Right hindlimb (tissue), 1 donor: Measurements from ENCODE around the gene DHFR.
A peak's percentile ranks its signal among the peaks of the same experiment; 100 is the strongest.
"Not testable (repeated sequence)": the region's sequence is repeated elsewhere in the genome, so short reads cannot be mapped to it uniquely, and the experiment has no call there.

Source experiments
- DNase-seq: peaks from one replicate; pipeline ENCODE4 v3.0.0-alpha.2; 2018

The DHFR gene

DNA sequence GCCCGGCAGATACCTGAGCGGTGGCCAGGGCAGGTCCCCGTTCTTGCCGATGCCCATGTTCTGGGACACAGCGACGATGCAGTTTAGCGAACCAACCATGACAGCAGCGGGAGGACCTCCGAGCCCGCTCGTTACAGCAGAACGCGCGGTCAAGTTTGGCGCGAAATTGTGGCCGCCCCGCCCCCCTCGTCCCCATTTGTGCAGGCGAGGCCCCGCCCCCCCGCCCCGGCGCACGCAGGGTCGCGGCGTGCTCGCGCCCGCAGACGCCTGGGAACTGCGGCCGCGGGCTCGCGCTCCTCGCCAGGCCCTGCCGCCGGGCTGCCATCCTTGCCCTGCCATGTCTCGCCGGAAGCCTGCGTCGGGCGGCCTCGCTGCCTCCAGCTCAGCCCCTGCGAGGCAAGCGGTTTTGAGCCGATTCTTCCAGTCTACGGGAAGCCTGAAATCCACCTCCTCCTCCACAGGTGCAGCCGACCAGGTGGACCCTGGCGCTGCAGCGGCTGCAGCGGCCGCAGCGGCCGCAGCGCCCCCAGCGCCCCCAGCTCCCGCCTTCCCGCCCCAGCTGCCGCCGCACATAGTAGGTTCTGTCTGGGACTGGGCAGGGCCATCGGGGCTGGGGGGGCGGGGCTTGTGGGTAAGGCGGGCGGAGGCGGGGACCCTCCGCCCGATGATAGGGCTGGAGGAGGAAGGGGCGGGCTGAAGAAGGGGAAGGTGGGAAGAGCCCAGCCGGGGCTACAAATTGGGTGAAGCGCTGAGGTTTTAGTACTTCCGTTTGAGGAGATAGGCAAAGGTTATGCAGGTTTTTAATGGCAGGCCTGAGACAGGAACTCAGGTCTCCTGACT is at the start of gene DHFR, which contains the start of gene MSH3:
DHFR (minus strand) TSS at position 593 of the 840 bp plus-strand sequence; CDS start at position 99, 494 bp downstream.
MSH3 (plus strand) TSS at position 262 of the 840 bp plus-strand sequence; CDS start at position 338, 76 bp downstream.
- peak; percentile 93 for DNase-seq

DNA sequence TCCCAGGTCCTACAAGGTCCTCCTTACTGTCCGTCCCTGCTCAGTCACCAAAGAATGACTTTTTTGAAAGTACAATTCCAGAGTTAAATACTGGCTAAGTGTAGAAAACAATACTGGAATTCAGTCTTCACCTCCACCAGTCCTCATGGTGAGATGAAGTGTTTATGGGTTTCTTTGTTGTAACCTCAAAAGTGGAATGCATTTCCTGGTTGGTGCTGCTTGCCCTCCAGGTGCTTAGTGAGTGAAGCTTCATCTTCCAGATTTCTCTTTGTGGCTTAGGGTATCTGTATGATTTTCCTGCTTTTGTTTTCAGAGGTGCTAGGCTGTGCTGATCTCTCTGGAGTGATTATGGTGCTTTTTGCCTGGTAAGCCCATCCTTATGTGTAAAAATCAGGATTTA is 49.4 kb upstream of the DHFR start:
- DNase-seq = no peak

DNA sequence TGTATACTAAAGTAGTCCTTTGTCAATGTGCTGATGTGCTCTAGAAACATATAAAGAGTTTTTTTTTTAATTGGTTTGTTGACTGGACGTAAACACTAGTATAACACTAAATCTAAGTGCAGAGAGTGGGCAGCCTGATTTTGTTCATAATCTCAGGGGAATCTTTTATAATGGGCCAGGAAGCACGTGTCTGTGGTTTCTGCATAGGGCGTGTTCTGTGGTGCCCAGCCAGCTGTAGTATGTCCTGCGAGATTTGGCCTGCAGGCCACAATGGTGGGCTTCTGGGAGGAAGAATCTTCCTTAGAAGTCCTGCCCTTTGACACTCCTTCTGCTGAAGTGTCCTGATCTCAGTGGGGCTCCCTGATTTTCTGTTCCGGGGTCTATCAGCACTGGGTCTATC is 49.0 kb upstream of the DHFR start:
- DNase-seq = no peak

DNA sequence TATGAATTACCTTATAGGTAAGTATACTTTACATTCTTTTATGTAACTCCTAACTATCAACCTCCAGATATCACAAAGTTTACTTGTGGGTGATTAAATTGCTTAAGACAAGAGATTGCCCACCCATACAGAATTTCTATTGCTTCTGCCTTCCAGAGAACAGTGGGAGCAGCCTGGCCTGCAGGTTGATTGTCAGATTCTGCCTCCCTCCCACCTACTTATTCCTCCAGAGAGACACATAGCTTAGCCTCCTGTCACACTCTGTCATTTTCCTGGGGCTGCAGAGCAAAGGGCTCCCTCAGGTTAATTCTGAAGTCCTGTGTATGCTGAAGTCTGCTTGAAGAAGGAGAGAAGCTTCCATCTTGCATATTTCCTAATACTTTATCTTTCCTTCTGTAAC is 48.5 kb upstream of the DHFR start:
- no peak for DNase-seq

DNA sequence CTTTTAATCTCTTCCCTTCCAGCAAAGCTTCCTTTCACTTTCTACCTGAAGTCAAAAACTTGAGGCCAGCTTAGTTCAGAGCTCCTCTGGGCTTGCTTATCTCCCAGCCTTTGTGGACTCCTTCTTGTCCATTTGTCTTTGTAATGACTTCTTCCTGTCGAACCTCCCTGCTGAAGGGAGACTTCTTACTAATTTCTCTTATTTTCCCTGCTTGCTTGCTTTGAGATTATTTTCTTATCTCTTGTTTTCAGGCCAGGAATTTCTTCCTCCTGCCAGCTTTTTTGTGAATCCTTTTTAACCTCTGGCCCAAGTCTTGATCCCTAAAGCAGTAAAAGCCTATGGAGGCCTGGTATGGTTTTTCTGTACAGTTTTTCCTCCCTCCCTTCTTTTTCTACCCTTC is 46.8 kb upstream of the DHFR start:
- DNase-seq = no peak

DNA sequence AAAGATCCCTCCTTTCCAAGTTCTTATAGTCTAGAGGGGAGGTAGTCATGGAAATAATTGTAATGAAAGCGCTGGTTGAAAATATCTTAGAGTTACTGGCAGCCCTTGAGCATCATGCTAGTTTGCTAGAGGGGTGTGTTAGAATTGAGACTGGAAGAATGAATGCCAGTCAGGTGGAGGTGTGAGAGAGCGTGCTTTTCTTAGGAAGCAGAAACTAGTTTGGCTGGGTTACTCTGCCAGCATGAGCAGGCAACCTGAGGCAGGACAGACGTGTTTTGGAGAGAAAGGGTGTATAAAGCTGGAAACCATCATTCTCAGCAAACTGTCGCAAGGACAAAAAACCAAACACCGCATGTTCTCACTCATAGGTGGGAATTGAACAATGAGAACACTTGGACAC is 43.6 kb upstream of the DHFR start:
- DNase-seq = no peak

DNA sequence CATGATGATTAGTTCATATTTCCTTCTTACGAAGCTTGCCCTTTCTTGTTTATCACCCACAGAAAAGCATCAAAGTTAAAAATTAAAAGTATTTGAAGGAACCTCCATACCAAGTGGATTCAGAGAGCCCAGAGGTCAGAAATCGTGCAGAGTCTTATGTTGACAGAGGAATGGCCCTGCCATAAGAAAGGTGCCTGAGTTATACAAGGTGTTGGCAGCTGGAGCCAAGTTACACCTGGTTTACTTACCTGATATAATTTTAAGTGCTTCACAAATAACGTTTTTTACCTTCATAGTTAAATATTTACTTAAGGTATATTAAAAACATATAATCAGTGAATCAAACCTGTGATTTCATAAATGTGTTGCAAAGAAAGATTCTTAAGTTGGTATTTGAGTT is 42.3 kb upstream of the DHFR start:
- DNase-seq = no peak

DNA sequence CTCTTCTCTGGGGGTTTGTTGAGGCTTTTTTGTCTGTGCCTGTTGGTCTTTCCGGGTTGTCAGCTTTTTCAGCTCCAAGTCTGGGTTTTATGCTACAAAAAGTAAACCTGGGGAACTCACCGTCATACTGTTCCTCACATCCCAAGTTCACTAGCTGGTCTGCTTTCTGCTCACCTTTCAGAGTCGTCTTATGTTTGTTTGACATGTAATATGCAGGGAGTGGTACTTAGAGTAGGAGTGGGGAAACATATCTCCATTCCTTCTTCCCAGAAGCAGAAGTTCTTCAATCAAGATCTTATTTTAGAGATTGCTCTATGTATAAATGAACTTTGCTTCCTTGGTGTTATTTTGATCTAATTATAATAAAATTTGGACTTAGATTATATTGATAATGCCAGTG is 41.7 kb upstream of the DHFR start:
- DNase-seq = no peak

DNA sequence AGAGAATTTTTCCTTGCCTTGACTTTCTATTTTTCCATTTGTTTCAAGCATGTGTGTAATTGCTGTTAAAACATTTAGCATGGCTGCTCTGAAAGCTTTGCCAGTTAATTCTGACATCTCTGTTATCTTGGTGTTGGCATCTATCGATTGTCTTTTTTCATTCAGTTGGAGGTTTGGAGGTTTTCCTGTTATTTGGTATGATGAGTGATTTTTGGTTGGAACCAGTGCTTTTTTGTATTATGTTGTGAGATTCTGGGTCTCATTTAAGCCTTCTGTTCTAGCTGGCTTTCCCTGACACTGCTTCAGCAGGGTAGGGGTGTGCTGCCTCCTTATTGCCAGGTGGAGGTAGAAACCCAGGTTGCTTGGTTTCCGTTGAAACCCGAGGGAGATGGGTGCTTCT is 40.9 kb upstream of the DHFR start:
- no peak for DNase-seq

DNA sequence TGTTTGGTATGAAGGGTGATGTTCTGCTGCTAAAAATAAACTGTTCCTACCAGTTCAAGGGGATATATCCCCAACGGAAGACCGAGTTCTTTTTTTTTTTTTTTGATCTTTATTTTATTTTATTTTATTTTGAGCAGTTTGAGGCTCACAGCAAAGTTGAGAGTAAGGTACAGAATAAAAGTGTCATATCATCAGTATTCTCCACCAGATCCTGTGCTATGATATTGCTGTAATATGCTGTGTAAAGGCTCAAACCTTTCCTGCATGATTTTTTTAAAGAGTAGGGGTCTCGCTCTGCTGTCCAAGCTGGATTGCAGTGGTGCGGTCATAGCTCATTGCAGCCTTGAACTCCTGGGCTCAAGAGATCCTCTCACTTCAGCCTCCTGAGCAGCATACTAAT is 34.8 kb upstream of the DHFR start:
- no peak for DNase-seq

DNA sequence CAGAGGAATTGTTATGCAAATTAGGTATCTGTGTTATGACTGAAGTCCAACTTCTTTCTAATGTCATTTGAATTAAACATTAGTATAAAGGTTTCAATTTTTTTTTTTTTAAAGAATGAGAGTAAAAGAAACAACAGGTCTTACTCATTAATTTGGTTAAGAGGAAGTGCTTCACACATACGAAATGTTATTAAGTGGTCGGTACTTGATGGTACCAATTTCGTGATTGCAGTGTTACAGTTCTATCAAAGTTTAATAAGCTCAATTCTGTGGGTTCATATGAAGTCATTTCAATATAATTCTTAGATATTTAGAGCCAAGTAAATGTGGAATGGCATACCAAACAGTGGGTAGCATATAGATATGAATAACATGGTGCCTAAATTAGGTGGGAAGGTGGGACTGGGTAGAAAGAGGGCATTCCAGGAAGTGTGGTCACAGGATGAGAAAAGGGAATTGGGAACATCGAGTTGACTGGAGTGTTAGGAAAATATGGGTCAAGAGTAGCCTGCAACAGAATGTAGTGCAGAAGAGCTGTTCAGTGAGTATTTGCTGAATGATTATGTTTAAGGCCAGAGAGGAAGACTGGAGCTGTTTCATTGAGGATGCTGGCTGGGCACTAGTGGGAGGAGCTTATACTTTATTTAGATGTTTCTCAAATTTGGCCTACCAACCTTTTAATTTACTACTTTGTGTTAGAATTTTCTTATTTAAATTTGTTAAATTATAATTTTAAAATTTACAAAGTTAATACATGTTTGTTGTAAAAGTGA is 34.1 kb upstream of the DHFR start:
- DNase-seq = no peak

DNA sequence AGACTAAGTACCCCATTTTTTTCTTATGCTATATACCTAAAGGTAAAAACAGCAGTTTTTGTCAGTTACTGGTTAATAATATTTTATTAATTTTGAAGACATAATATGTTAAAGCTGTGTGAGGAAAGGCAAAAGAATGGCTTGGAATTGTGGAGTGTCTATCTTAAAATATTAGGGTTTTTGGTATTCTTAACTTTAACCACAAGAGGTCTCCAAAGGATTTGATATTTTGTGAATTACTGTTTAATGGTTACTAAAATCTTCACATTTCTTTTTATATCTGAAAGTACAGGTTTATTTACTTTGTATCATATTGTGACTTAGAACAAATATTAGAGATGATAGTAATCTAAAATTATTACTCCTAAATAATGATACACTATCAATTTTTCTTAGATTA is 32.0 kb upstream of the DHFR start:
- DNase-seq = no peak

DNA sequence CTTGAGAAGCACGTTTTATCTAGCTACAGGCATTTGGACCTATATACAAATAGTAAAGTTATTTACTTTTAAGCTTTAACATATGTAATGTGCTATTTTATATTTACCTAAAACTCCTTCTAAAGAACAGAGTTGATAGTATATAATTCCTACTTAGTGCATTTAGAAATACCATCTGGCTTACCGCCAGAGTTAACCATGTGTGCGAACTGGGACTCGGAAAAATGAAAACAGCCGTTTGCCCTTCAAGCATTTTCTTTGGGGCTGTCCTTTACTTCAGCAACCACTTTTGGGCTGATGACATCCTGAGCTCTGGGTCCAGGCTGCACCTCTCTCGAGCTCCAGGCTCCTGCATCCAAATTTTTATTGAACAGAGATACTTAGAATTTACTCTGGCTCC is 21.9 kb upstream of the DHFR start:
- no peak for DNase-seq

DNA sequence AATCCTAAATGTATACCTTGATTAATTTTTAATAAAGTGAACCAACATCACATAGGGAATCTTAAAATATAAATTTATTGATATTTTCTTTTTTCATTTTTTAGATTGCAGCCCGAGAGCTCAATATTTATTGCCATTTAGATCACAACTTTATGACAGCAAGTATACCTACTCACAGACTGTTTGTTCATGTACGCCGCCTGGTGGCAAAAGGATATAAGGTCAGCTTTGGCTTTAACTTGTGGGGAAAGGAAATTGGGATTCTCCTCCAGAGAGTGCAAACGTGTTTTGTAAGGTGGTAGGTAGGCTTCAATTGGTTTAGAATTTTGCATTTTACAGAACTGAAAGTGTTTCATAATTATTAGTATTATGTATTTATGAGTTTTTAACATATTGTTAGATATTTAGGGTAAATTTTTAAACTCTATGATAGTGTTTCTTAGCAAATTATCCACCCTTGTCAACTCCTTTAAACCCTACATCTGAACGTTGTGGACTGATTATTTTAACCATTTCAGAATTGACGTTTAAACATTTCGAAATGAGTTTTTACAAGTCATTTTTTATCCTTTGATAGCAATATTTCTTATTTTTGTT is 17.5 kb upstream of the DHFR start:
- peak; percentile 69 for DNase-seq

DNA sequence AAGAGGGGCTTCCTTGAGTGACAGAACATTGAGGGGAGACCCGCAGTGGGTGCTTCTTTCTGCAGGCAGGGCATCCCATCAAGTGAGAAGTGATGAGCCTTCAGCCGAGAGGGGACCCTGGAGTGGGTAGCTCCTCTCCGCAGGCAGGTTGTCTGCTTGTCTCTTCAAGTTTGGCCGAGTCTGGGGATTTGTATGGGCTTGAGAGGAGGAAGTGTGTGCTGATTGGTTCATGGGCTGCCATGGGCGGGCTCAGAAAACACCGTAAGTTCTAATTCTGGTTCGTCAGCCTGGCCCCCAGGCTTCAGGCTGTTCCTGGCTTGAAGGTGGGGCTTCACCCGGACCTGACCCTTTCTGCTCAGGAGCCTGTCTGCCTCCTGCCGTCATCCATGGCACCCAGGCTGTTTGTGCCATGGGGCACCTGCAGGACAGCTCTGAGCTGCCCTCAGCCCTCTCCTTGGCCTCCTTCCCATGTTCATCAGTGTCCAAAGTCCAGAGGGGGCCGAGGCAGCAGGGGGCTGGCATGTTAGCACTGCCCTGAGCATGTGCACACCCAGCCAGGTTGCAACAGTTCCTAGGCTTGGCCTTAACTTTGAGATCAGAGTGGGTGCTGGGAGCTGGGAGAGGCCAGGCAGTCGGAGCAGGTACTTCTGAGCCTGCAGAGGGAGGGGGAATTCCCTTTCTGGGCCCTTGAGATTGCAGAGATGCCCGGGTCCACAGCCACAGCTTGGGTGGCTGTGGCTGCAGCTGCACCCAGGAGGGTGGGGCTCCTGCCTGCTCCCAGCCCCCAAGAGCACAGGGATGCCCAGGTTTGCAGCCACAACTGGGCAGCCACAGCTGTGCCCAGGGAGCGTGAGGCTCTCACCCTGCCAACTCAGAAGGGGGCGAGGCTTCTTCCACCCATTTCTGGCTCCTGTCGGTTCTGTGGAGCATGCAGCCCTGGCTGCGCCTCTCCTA is 13.5 kb upstream of the DHFR start:
- DNase-seq = no peak

DNA sequence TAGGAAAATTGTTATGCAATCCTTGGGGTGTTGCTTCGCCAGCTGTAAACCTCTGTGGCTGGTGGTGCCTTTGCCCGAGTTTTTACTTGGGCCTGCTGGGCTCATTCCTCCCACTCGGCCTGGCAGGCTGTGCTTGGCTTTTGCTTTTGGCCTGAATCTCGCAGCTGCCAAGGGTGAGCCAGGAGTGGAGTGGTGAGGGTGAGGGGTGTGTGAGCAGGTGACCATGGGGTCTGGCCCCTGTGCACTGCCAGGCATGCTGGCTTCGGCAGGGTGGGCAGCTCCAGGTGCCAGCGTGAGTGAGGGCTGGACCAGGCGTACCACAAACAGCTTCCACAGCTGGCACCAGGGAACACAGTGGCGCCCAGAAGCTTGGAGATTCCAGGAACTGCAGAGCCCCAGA is 12.6 kb upstream of the DHFR start:
- no peak for DNase-seq

DNA sequence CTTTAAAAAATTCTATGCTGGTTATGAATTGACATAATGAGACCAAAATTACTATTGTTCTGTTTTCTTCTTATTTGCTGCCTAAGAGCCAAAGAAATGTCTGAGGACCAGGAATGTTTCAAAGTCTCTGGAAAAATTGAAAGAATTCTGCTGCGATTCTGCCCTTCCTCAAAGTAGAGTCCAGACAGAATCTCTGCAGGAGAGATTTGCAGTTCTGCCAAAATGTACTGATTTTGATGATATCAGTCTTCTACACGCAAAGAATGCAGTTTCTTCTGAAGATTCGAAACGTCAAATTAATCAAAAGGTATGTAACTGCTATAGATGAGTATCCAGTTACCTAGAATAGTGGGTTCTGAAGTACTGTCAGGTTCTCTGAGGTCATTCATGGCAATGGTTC is 10.3 kb upstream of the DHFR start:
- DNase-seq = no peak

DNA sequence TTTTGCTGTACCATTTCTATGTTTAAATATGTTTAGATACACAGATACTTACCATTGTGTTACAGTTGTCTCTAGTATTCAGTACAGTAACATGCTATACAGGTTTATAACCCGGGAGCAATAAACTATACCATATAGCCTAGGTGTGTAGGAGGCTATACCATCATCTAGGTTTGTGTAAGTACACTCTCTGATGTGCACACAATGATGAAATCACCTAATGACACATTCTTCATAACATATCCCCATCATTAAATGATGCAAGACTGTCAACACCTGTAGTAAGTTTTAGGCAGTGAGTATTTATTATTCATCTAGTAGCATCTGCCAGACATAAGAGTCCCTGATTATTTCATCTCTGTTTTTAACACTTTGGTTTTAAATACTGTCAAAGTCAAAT is 7.3 kb upstream of the DHFR start:
- DNase-seq = no peak

DNA sequence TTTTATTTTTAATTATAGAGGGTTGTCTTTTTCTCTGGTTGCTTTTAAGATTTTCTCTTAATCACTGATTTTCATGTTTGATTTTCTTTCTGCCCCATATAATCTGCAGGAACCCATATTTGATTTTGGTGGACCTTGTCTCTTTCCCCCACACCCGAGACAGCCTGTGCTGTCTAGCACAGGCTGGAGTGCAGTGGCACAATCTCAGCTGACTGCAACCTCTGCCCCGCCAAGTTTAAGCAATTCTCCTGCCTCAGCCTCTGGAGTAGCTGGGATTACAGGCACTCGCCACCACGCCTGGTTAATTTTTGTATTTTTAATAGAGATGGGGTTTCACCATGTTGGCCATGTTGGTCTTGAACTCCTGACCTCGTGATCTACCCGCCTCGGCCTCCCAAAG is 5.9 kb upstream of the DHFR start:
- not testable (repeated sequence) for DNase-seq

DNA sequence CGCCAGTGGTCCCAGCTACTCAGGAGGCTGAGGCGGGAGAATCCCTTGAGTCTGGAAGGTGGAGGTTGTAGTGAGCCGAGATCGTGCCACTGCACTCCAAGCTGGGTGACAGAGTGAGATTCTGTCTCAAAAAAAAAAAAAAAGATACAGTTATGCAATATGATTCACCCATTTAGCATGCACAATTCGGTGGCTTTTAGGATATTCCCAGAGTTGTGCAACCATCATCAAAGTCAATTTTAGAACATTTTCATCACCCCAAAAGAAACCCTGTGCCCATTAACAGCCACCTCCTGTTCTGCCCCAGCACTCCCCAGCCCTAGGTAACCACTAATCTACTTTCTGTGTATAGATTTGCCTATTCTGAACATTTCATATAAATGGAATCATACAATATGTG is 4.3 kb upstream of the DHFR start:
- no peak for DNase-seq

DNA sequence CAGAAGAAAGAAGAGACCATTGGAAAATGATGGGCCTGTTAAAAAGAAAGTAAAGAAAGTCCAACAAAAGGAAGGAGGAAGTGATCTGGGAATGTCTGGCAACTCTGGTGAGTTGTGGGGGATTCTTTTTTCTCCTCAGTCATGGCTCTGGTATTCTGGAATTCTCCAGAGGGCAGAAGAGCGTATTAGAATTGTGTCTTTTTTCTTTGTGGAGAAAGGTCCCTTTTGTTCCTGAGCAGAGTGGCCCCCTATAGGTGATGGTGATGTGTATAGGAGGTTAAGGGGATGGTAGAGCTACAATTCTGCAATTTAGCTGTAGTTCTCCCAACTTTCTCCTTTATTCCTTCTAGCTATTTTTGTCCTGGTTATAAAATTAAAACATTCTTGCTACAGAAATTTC is 1.6 kb upstream of the DHFR start:
- no peak for DNase-seq

DNA sequence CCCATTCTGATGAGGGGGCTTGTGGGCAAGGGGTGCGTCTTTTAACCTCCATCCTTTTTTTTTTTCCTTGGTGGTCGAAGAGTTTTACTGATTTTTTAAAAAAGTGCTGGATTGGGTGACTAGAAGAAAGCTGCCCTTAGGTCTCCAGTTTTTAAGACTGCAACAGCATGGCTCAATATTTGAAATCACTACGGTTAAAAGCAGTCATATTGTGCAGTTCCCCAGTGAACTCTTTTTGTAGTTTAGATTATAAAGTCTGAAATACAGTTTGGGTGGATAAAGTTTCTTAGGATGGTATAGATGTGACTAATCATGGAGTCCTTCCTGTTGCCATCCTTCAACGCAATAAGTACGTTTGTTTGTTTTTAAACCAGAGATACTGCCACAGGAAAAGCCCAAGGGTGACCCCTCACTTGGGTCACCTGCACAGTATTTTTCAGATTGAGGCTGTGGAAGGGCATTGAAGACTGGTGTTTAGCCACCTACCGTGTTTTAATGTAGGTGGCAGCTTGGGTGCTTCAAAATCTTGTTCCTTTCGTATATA is 520 bp upstream of the DHFR start:
- DNase-seq = no peak

DNA sequence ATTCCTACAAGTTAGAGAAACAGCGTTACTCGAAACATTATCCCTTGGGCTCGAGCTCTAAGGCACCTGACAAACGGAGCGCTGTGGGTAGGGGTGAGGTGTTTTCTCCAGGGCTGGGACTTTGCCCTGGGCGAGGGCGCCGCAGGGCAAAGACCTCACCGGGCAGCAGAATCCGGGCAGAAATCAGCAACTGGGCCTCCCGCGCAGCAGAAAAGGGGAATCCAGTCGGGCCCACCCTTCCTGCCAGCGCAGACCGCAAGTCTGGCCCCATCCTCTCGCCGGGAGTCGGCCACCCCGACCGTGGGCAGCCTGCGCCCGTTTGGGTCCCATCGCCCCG is 761 bp downstream of the DHFR start:
- no peak for DNase-seq
